Neural crest cell (in vitro differentiated cells): ENCODE data around the gene ELK3. TPM values are rescaled to one million over a fixed set of nuclear protein-coding genes. Genes with fewer than 3 reads are reported as not detected.
A peak's percentile ranks its signal among the peaks of the same experiment; 100 is the strongest.

ENCODE experiments used
- DNase-seq: peaks from one replicate; pipeline ENCODE4 v3.0.0; 2021; ENCODE audit warnings: low read depth, mixed read lengths, low spot score
- H3K27ac Mint-ChIP-seq: one replicate; pipeline ENCODE4 v1.8.0; 2021; ENCODE audit warnings: mild to moderate bottlenecking, mixed read lengths; ENCODE audit not compliant: unreplicated experiment
- H3K27me3 Mint-ChIP-seq: 2 replicates; pipeline ENCODE4 v1.8.0; 2021; ENCODE audit warnings: low read depth, mild to moderate bottlenecking, mixed read lengths
- H3K36me3 Mint-ChIP-seq: 2 replicates; pipeline ENCODE4 v1.8.0; 2021; ENCODE audit warnings: low read depth, mild to moderate bottlenecking, mixed read lengths
- H3K4me1 Mint-ChIP-seq: 2 replicates; pipeline ENCODE4 v1.8.0; 2021; ENCODE audit warnings: mixed read lengths
- H3K4me3 Mint-ChIP-seq: one replicate; pipeline ENCODE4 v1.8.0; 2021; ENCODE audit warnings: mild to moderate bottlenecking, mixed read lengths
- H3K9me3 Mint-ChIP-seq: 2 replicates; pipeline ENCODE4 v1.8.0; 2021; ENCODE audit warnings: mixed read lengths
- CTCF ChIP-seq: fragments of 200-600 bp; sonication (generic); conservative IDR thresholded peaks from 2 replicates; pipeline ENCODE4 v1.5.0; 2021; ENCODE audit warnings: antibody characterized with exemption, mild to moderate bottlenecking
- total RNA-seq: library from RNA; stranded (reverse); gene quantifications from 2 replicates; pipeline ENCODE4 v1.2.1, GENCODE V29; 2021

ELK3 gene
- total RNA-seq, 1 donor from 2014 or later: 19.0 TPM

- no peak overlapping the region for H3K27ac Mint-ChIP-seq
These were observed 6.2 kb upstream of the ELK3 start for GRCh38 chr12:96187956-96188355.

GRCh38 chr12:96189781-96190180, 4.4 kb upstream of the ELK3 start:
- Mint-ChIP-seq H3K4me1 (peaks cover 4% of the 10 kb centered on the region), H3K27ac (no peak overlapping the region), H3K9me3 (no peaks in the 10 kb centered on the region), H3K4me3 (no peak overlapping the region), H3K27me3 (no peaks in the 10 kb centered on the region), H3K36me3 (no peaks in the 10 kb centered on the region)
- DNase-seq: no peak
- no peak for TF ChIP-seq CTCF

More at GRCh38 chr12:96187956-96188355, 6.2 kb upstream of the ELK3 start:
- Mint-ChIP-seq H3K36me3 (no peaks in the 10 kb centered on the region), H3K4me3 (no peak overlapping the region), H3K27me3 (no peaks in the 10 kb centered on the region), H3K9me3 (no peaks in the 10 kb centered on the region), H3K4me1 (no peaks in the 10 kb centered on the region)
- TF ChIP-seq CTCF: no peak
- DNase-seq: no peak

- Mint-ChIP-seq H3K27me3 (no peaks in the 10 kb centered on the region), H3K4me1 (peaks cover 9% of the 10 kb centered on the region), H3K36me3 (no peaks in the 10 kb centered on the region), H3K27ac (peak overlapping the region; percentile 20), H3K9me3 (no peaks in the 10 kb centered on the region), H3K4me3 (peak overlapping the region; percentile 39)
- no peak for DNase-seq
- no peak for TF ChIP-seq CTCF
These were observed 3.6 kb upstream of the ELK3 start for GRCh38 chr12:96190413-96191108.

- Mint-ChIP-seq H3K4me3 (peak overlapping the region; percentile 90), H3K9me3 (no peaks in the 10 kb centered on the region), H3K36me3 (no peaks in the 10 kb centered on the region), H3K27me3 (no peaks in the 10 kb centered on the region), H3K27ac (no peak overlapping the region), H3K4me1 (peaks cover 23% of the 10 kb centered on the region)
- DNase-seq: no peak
- TF ChIP-seq CTCF: no peak
These were observed 1.1 kb upstream of the ELK3 start for GRCh38 chr12:96192926-96193573.

- Mint-ChIP-seq H3K27ac (peak overlapping the region; percentile 93), H3K27me3 (no peaks in the 10 kb centered on the region), H3K4me3 (peak overlapping the region; percentile 94), H3K36me3 (no peaks in the 10 kb centered on the region), H3K9me3 (no peaks in the 10 kb centered on the region), H3K4me1 (peaks cover 33% of the 10 kb centered on the region)
- no peak for DNase-seq
- TF ChIP-seq CTCF: no peak
These were observed 358 bp downstream of the ELK3 start for GRCh38 chr12:96194576-96194889.
